Bronchial epithelial cell (primary cell): ENCODE data around the gene FGGY. TPM values are rescaled to one million over a fixed set of nuclear protein-coding genes. Genes with fewer than 3 reads are reported as not detected.

ENCODE experiments used
- DNase-seq: peaks from one replicate; pipeline ENCODE4 v3.0.0-alpha.2; 2010; ENCODE audit warnings: low read depth
- FAIRE-seq: peaks from 2 replicates; lab custom pipeline; 2011; peaks lifted over from hg19 to GRCh38; lab: Jason Lieb, UNC
- H3K27me3 ChIP-seq: 2 replicates; pipeline ENCODE4 v1.5.1; 2011; ENCODE audit warnings: low read length; ENCODE audit not compliant: control insufficient read depth, insufficient read depth
- H3K36me3 ChIP-seq: 2 replicates; pipeline ENCODE4 v1.5.1; 2011; ENCODE audit warnings: low read length; ENCODE audit not compliant: control insufficient read depth, insufficient read depth
- H3K4me3 ChIP-seq: 2 replicates; pipeline ENCODE4 v1.5.1; 2011; ENCODE audit warnings: mild to moderate bottlenecking, low read depth, low read length, control low read depth
- total RNA-seq: library from RNA; depleted of rRNA; stranded (reverse); fragments of >200 nt; gene quantifications from 2 replicates; pipeline ENCODE4 v1.2.1, GENCODE V29; 2014
- TF ChIP-seq, protein P1 (sequence below): IDR thresholded peaks from 2 replicates; pipeline ENCODE4 v1.5.1; 2011; ENCODE audit warnings: mild to moderate bottlenecking, moderate library complexity, low read length, control low read depth, inconsistent platforms; ENCODE audit not compliant: insufficient read depth, severe bottlenecking

FGGY gene
- total RNA-seq, 1 donor from 2014 or later: 20.0 TPM

- Histone ChIP-seq H3K27me3 (no peaks in the 10 kb centered on the region), H3K4me3 (no peak overlapping the region), H3K36me3 (no peaks in the 10 kb centered on the region)
- DNase-seq: no peak
- FAIRE-seq: no peak
- TF ChIP-seq, protein P1, sequence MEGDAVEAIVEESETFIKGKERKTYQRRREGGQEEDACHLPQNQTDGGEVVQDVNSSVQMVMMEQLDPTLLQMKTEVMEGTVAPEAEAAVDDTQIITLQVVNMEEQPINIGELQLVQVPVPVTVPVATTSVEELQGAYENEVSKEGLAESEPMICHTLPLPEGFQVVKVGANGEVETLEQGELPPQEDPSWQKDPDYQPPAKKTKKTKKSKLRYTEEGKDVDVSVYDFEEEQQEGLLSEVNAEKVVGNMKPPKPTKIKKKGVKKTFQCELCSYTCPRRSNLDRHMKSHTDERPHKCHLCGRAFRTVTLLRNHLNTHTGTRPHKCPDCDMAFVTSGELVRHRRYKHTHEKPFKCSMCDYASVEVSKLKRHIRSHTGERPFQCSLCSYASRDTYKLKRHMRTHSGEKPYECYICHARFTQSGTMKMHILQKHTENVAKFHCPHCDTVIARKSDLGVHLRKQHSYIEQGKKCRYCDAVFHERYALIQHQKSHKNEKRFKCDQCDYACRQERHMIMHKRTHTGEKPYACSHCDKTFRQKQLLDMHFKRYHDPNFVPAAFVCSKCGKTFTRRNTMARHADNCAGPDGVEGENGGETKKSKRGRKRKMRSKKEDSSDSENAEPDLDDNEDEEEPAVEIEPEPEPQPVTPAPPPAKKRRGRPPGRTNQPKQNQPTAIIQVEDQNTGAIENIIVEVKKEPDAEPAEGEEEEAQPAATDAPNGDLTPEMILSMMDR: no peak
These were observed 126.2 kb downstream of the FGGY start for GRCh38 chr1:59422921-59423575.

DNA sequence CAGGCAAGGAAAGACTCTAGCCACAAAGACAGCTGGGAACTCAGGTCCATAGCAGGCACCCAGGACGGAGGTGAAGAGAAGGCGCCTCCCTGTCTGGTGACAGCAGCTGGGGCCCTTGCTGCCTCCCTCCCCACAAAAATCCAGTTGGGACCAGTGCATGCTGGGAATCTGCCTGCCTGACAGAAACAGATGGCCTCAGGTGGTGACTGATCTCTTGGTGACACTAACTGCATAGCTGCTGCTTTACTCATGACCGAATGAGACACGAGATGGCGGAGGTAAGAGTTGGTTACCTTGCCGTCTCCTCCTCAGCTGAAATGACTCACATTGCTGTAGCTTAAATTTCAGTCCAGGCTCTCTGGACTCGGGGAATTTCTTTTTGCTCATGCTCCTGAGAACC lies 130.3 kb downstream of the FGGY start:
- no peaks in the 10 kb centered on the region for H3K27me3 ChIP-seq
- H3K36me3 ChIP-seq: no peaks in the 10 kb centered on the region
- DNase-seq: peak; percentile 95
- peak; percentile 97 for FAIRE-seq
- TF ChIP-seq, protein P1: no peak
- no peak overlapping the region for H3K4me3 ChIP-seq

GRCh38 chr1:59427784-59428183 lies 130.9 kb downstream of the FGGY start:
- FAIRE-seq (no peak), DNase-seq (no peak)
- H3K27me3 ChIP-seq: no peaks in the 10 kb centered on the region
- TF ChIP-seq, protein P1: no peak
- H3K36me3 ChIP-seq: no peaks in the 10 kb centered on the region
- H3K4me3 ChIP-seq: no peak overlapping the region

GRCh38 chr1:59428828-59429227 lies 131.9 kb downstream of the FGGY start:
- Histone ChIP-seq H3K36me3 (no peaks in the 10 kb centered on the region), H3K4me3 (no peak overlapping the region), H3K27me3 (no peaks in the 10 kb centered on the region)
- no peak for FAIRE-seq
- TF ChIP-seq, protein P1: no peak
- no peak for DNase-seq

- FAIRE-seq (no peak), DNase-seq (no peak)
- Histone ChIP-seq H3K27me3 (no peaks in the 10 kb centered on the region), H3K36me3 (no peaks in the 10 kb centered on the region), H3K4me3 (no peak overlapping the region)
- TF ChIP-seq, protein P1: no peak
These were observed 132.8 kb downstream of the FGGY start for GRCh38 chr1:59429656-59430055.
